ENCODE results near the gene CEP192.

GRCh38 chr18:12947285-12948049, 43.7 kb upstream of the CEP192 start, which contains the start of gene SEH1L:
- TF ChIP-seq CTCF (IDR thresholded peaks at IDR 0.05) (no peak), EZH2 (IDR thresholded peaks at IDR 0.05) (no peak)
